ENCODE data around the gene PELI2. TPM values are rescaled to one million over a fixed set of nuclear protein-coding genes. Genes with fewer than 3 reads are reported as not detected.

Gene PELI2
- total RNA-seq, 1 donor from 2014 or later = 8.7 TPM

- H3K4me1 Mint-ChIP-seq (ENCODE audit: low read depth) = peaks cover 14% of the 10 kb centered on the region
- H3K4me3 Mint-ChIP-seq (ENCODE audit: unreplicated experiment) = no peak overlapping the region
- no peaks in the 10 kb centered on the region for H3K36me3 Mint-ChIP-seq (ENCODE audit: low read depth)
- DNase-seq (ENCODE audit: low spot score) = no peak
- no peaks in the 10 kb centered on the region for H3K27me3 Mint-ChIP-seq (ENCODE audit: low read depth)
- no peak overlapping the region for H3K27ac Mint-ChIP-seq (ENCODE audit: unreplicated experiment)
- no peaks in the 10 kb centered on the region for H3K9me3 Mint-ChIP-seq (ENCODE audit: low read depth)
- TF ChIP-seq, protein P1, sequence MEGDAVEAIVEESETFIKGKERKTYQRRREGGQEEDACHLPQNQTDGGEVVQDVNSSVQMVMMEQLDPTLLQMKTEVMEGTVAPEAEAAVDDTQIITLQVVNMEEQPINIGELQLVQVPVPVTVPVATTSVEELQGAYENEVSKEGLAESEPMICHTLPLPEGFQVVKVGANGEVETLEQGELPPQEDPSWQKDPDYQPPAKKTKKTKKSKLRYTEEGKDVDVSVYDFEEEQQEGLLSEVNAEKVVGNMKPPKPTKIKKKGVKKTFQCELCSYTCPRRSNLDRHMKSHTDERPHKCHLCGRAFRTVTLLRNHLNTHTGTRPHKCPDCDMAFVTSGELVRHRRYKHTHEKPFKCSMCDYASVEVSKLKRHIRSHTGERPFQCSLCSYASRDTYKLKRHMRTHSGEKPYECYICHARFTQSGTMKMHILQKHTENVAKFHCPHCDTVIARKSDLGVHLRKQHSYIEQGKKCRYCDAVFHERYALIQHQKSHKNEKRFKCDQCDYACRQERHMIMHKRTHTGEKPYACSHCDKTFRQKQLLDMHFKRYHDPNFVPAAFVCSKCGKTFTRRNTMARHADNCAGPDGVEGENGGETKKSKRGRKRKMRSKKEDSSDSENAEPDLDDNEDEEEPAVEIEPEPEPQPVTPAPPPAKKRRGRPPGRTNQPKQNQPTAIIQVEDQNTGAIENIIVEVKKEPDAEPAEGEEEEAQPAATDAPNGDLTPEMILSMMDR (IDR thresholded peaks at IDR 0.05) = no peak
Observed at GRCh38 chr14:56199095-56199981, 81.1 kb downstream of the PELI2 start.

GRCh38 chr14:56199982-56200577, 81.9 kb downstream of the PELI2 start:
- Mint-ChIP-seq H3K4me3 (ENCODE audit: unreplicated experiment) (no peak overlapping the region), H3K27ac (ENCODE audit: unreplicated experiment) (no peak overlapping the region), H3K4me1 (ENCODE audit: low read depth) (peaks cover 14% of the 10 kb centered on the region), H3K9me3 (ENCODE audit: low read depth) (no peaks in the 10 kb centered on the region), H3K27me3 (ENCODE audit: low read depth) (no peaks in the 10 kb centered on the region), H3K36me3 (ENCODE audit: low read depth) (no peaks in the 10 kb centered on the region)
- no peak for DNase-seq (ENCODE audit: low spot score)
- TF ChIP-seq, protein P1 (IDR thresholded peaks at IDR 0.05) = no peak

- no peaks in the 10 kb centered on the region for H3K9me3 Mint-ChIP-seq (ENCODE audit: low read depth)
- DNase-seq (ENCODE audit: low spot score) = no peak
- no peaks in the 10 kb centered on the region for H3K36me3 Mint-ChIP-seq (ENCODE audit: low read depth)
- H3K27me3 Mint-ChIP-seq (ENCODE audit: low read depth) = no peaks in the 10 kb centered on the region
- no peaks in the 10 kb centered on the region for H3K4me1 Mint-ChIP-seq (ENCODE audit: low read depth)
- TF ChIP-seq, protein P1 (IDR thresholded peaks at IDR 0.05) = no peak
- no peak overlapping the region for H3K4me3 Mint-ChIP-seq (ENCODE audit: unreplicated experiment)
- no peak overlapping the region for H3K27ac Mint-ChIP-seq (ENCODE audit: unreplicated experiment)
Observed at GRCh38 chr14:56202256-56202655, 84.0 kb downstream of the PELI2 start.

DNA sequence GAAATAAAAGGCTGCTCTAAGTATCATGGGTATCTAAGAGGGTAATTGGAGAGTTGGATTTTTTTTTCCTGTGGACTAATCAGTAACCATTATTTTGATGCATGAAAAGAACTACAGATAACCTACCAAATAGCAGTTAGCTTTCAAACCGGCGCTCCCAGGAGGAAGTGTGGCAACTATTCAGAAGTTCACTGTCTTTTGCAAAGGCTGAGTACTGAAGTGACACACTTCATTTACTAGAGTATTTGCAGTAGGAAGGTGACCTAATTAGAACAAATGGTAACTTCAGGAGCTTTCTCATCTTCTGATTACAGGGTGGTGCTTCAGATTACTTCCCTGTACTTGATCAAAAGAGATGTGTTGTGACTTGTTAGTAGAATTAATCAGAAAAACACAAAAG, 87.7 kb downstream of the PELI2 start:
- TF ChIP-seq, protein P1 (IDR thresholded peaks at IDR 0.05) = no peak
- H3K36me3 Mint-ChIP-seq (ENCODE audit: low read depth) = no peaks in the 10 kb centered on the region
- no peaks in the 10 kb centered on the region for H3K27me3 Mint-ChIP-seq (ENCODE audit: low read depth)
- H3K9me3 Mint-ChIP-seq (ENCODE audit: low read depth) = no peaks in the 10 kb centered on the region
- H3K27ac Mint-ChIP-seq (ENCODE audit: unreplicated experiment) = no peak overlapping the region
- peaks cover 30% of the 10 kb centered on the region for H3K4me1 Mint-ChIP-seq (ENCODE audit: low read depth)
- no peak overlapping the region for H3K4me3 Mint-ChIP-seq (ENCODE audit: unreplicated experiment)
- no peak for DNase-seq (ENCODE audit: low spot score)

GRCh38 chr14:56206596-56206995, 88.4 kb downstream of the PELI2 start:
- H3K27ac Mint-ChIP-seq (ENCODE audit: unreplicated experiment) = no peak overlapping the region
- TF ChIP-seq, protein P1 (IDR thresholded peaks at IDR 0.05) = no peak
- peaks cover 36% of the 10 kb centered on the region for H3K4me1 Mint-ChIP-seq (ENCODE audit: low read depth)
- H3K36me3 Mint-ChIP-seq (ENCODE audit: low read depth) = no peaks in the 10 kb centered on the region
- no peaks in the 10 kb centered on the region for H3K9me3 Mint-ChIP-seq (ENCODE audit: low read depth)
- no peak overlapping the region for H3K4me3 Mint-ChIP-seq (ENCODE audit: unreplicated experiment)
- DNase-seq (ENCODE audit: low spot score) = no peak
- H3K27me3 Mint-ChIP-seq (ENCODE audit: low read depth) = no peaks in the 10 kb centered on the region

All from chondrocyte (in vitro differentiated cells).